ENCODE results near the gene RSU1.

The RSU1 gene

DNA sequence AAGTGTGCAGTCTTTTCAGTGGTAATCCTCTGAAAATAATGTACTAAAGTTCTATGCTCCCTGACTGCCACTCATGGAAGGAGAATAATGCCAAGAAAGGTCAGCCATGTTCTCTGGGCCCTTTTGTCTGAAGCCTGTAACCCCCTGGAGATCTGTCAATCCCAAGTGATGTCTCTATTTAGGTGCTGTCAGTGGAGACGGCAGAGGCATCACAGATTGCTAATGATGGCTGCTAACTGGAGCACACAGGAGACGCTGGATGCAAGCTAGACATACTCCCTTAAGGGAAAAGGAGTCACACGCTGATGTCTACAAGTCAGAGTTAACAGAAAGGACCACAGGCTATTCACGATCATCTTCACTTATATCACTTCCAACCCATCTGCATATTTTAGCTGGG lies 118.8 kb downstream of the RSU1 start:
- Histone ChIP-seq H3K9me3 (ENCODE audit: low read length) (no peaks in the 10 kb centered on the region), H4K20me1 (ENCODE audit: insufficient read depth, low read length) (no peaks in the 10 kb centered on the region), H3K9ac (ENCODE audit: low read length) (no peak overlapping the region), H3F3A (ENCODE audit: insufficient read depth, low read length) (no peaks in the 10 kb centered on the region), H3K9me2 (ENCODE audit: low read depth, low read length) (no peaks in the 10 kb centered on the region), H3K4me1 (ENCODE audit: insufficient read depth, low read length, severe bottlenecking) (no peaks in the 10 kb centered on the region), H3K79me2 (ENCODE audit: insufficient read depth, low read length) (no peaks in the 10 kb centered on the region), H3K4me2 (ENCODE audit: low read length) (no peak overlapping the region), H2AFZ (ENCODE audit: low read length) (no peak overlapping the region), H3K4me3 (ENCODE audit: low read depth, low read length, poor library complexity, severe bottlenecking) (no peak overlapping the region), H3K27me3 (ENCODE audit: insufficient read depth, low read length) (no peaks in the 10 kb centered on the region), H3K27ac (ENCODE audit: low read depth, low read length, poor library complexity, severe bottlenecking) (no peak overlapping the region), H3K36me3 (ENCODE audit: insufficient read depth, low read length) (0 out of 2 replicates have a peak, but pooled peaks cover 3% of the 10 kb centered on the region)
- TF ChIP-seq EZH2 (IDR thresholded peaks at IDR 0.05; ENCODE audit: borderline replicate concordance, low read length): no peak
- TF ChIP-seq, protein P1, sequence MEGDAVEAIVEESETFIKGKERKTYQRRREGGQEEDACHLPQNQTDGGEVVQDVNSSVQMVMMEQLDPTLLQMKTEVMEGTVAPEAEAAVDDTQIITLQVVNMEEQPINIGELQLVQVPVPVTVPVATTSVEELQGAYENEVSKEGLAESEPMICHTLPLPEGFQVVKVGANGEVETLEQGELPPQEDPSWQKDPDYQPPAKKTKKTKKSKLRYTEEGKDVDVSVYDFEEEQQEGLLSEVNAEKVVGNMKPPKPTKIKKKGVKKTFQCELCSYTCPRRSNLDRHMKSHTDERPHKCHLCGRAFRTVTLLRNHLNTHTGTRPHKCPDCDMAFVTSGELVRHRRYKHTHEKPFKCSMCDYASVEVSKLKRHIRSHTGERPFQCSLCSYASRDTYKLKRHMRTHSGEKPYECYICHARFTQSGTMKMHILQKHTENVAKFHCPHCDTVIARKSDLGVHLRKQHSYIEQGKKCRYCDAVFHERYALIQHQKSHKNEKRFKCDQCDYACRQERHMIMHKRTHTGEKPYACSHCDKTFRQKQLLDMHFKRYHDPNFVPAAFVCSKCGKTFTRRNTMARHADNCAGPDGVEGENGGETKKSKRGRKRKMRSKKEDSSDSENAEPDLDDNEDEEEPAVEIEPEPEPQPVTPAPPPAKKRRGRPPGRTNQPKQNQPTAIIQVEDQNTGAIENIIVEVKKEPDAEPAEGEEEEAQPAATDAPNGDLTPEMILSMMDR (IDR thresholded peaks at IDR 0.05; ENCODE audit: low read length): no peak

DNA sequence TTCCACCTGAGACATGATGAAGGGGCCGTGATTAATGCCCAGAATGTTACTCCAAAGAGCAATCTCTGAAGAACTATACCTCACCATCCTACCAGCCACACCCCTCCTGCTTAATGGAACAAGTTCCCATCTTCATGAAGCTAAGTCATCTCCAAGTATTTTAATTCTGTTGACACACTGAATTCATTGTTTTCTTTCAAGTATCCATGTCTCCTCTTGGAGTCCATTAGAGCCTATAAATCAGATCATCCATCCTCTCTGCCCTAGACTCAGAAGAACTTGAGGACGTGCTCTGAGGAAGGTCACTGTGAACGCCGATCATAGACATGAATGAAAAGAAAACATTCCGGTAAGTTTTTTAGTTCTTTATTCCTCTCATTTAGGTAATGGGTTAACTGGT lies 126.8 kb downstream of the RSU1 start:
- no peaks in the 10 kb centered on the region for H3K4me1 ChIP-seq (ENCODE audit: insufficient read depth, low read length, severe bottlenecking)
- H3K9me2 ChIP-seq (ENCODE audit: low read depth, low read length): no peaks in the 10 kb centered on the region
- H3K4me3 ChIP-seq (ENCODE audit: low read depth, low read length, poor library complexity, severe bottlenecking): no peak overlapping the region
- no peaks in the 10 kb centered on the region for H3K27me3 ChIP-seq (ENCODE audit: insufficient read depth, low read length)
- 0 out of 2 replicates have a peak, but pooled peaks cover 6% of the 10 kb centered on the region for H3K36me3 ChIP-seq (ENCODE audit: insufficient read depth, low read length)
- no peaks in the 10 kb centered on the region for H4K20me1 ChIP-seq (ENCODE audit: insufficient read depth, low read length)
- no peaks in the 10 kb centered on the region for H3F3A ChIP-seq (ENCODE audit: insufficient read depth, low read length)
- TF ChIP-seq EZH2 (IDR thresholded peaks at IDR 0.05; ENCODE audit: borderline replicate concordance, low read length): no peak
- TF ChIP-seq, protein P1 (IDR thresholded peaks at IDR 0.05; ENCODE audit: low read length): no peak
- H3K9me3 ChIP-seq (ENCODE audit: low read length): no peaks in the 10 kb centered on the region
- H2AFZ ChIP-seq (ENCODE audit: low read length): no peak overlapping the region
- H3K4me2 ChIP-seq (ENCODE audit: low read length): no peak overlapping the region
- no peaks in the 10 kb centered on the region for H3K79me2 ChIP-seq (ENCODE audit: insufficient read depth, low read length)
- no peak overlapping the region for H3K27ac ChIP-seq (ENCODE audit: low read depth, low read length, poor library complexity, severe bottlenecking)
- no peak overlapping the region for H3K9ac ChIP-seq (ENCODE audit: low read length)

DNA sequence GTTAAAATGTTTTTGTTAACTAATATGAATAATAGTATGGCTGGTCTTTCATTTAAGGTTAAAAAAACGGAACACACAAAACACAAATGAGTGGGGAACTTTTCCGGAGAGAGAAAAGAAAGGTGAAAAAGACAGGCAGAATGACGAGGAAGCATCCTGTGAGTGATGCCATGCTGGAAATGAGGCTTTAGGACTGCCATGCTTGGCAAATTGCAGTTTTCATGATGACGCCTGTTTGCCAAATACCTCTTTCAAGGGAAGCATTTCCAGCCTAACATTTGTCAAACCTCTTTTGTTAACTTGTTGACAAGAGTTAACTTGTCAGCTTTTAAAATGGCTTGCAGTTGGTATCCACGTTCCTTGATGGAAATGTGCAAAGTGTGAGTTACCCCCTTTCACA lies 127.5 kb downstream of the RSU1 start:
- H4K20me1 ChIP-seq (ENCODE audit: insufficient read depth, low read length): no peaks in the 10 kb centered on the region
- no peaks in the 10 kb centered on the region for H3K27me3 ChIP-seq (ENCODE audit: insufficient read depth, low read length)
- H3F3A ChIP-seq (ENCODE audit: insufficient read depth, low read length): no peaks in the 10 kb centered on the region
- H3K27ac ChIP-seq (ENCODE audit: low read depth, low read length, poor library complexity, severe bottlenecking): no peak overlapping the region
- no peak overlapping the region for H2AFZ ChIP-seq (ENCODE audit: low read length)
- no peak overlapping the region for H3K4me3 ChIP-seq (ENCODE audit: low read depth, low read length, poor library complexity, severe bottlenecking)
- H3K4me1 ChIP-seq (ENCODE audit: insufficient read depth, low read length, severe bottlenecking): no peaks in the 10 kb centered on the region
- no peaks in the 10 kb centered on the region for H3K79me2 ChIP-seq (ENCODE audit: insufficient read depth, low read length)
- H3K4me2 ChIP-seq (ENCODE audit: low read length): no peak overlapping the region
- H3K9ac ChIP-seq (ENCODE audit: low read length): no peak overlapping the region
- TF ChIP-seq, protein P1 (IDR thresholded peaks at IDR 0.05; ENCODE audit: low read length): no peak
- no peak for TF ChIP-seq EZH2 (IDR thresholded peaks at IDR 0.05; ENCODE audit: borderline replicate concordance, low read length)
- H3K36me3 ChIP-seq (ENCODE audit: insufficient read depth, low read length): 0 out of 2 replicates have a peak, but pooled peaks cover 5% of the 10 kb centered on the region
- no peaks in the 10 kb centered on the region for H3K9me2 ChIP-seq (ENCODE audit: low read depth, low read length)
- no peaks in the 10 kb centered on the region for H3K9me3 ChIP-seq (ENCODE audit: low read length)

Measured in OCI-LY1 (cell line).